ENCODE measurements around the gene ALG8. TPM values are rescaled to one million over a fixed set of nuclear protein-coding genes. Genes with fewer than 3 reads are reported as not detected.

Gene ALG8
- total and polyA plus RNA-seq, 2 experiments from 2014 or later = 41.6 to 57.2 TPM

DNA sequence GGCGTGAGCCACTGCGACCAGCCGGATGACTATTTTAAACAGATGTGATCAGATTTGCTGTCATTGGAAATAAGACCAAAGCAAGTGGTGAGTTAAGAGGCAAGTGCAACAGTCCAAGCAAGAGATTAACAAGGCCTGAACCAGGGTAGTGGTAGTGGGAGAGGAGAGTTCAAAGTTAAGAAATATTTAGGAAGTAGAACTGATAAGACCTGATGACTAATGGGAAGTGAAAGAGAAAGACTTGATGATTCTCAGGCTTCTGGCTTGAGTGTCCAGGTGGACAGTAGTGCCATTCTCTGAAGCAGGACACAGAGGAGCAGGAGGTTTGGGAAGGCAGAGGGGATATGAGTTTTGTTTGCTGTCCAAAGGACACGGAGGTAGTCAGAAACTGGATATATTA is 67.0 kb downstream of the ALG8 start:
- TF ChIP-seq EZH2phosphoT487 (IDR thresholded peaks at IDR 0.05; ENCODE audit: insufficient read depth, low read depth) (no peak), EZH2 (IDR thresholded peaks at IDR 0.05; ENCODE audit: insufficient read depth, poor library complexity, severe bottlenecking) (no peak)
- peaks cover 31% of the 10 kb centered on the region for H3K36me3 ChIP-seq (ENCODE audit: low read depth)
- H3K9ac ChIP-seq = no peak overlapping the region
- in situ Hi-C loops (cut with MboI) = no loop called here
- no peaks in the 10 kb centered on the region for H4K20me1 ChIP-seq (ENCODE audit: insufficient read depth)
- DNase-seq = no peak
- no peaks in the 10 kb centered on the region for H3K27me3 ChIP-seq (replicated peaks; ENCODE audit: insufficient read depth)
- H3K4me1 ChIP-seq (ENCODE audit: insufficient read depth) = peaks cover 3% of the 10 kb centered on the region; the same call in 1 of the 2 replicates
- no peaks in the 10 kb centered on the region for H3F3A ChIP-seq (ENCODE audit: insufficient read depth)
- no peak overlapping the region for H2AFZ ChIP-seq
- H3K4me2 ChIP-seq (ENCODE audit: unreplicated experiment) = no peak overlapping the region
- H3K4me3 ChIP-seq = no peak overlapping the region
- 92 to 95% methylated on average over 4 of the region's 4 CpGs for WGBS, 2 experiments (ENCODE audit: low coverage in 1 of 2, low lambda C conversion rate in 2 of 2, missing lambda C conversion rate in 2 of 2)
- H3K9me3 ChIP-seq (ENCODE audit: low read depth) = no peaks in the 10 kb centered on the region
- H3K79me2 ChIP-seq (ENCODE audit: insufficient read depth) = peaks cover 75% of the 10 kb centered on the region
- H3K9me2 ChIP-seq (ENCODE audit: insufficient read depth) = no peaks in the 10 kb centered on the region
- no peak overlapping the region for H3K27ac ChIP-seq

DNA sequence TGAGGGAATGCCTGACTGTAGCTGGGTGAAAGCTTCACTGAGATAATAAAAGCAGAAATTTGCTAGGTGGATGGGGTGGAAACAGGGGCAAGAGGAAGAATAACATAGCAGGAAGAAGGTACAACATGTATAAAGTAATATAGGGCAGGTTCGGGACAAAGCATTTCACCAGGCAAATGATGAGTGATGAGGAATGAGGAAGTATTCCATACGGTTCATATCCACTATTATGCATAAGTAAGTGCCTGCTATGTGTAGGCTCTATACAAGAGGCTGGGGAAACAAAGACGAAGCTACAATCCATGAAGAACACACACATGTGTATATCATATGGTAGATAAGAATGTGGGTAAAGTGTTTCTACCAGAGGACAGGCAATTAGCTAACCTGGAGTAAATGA is 67.7 kb downstream of the ALG8 start:
- no peak for TF ChIP-seq EZH2 (IDR thresholded peaks at IDR 0.05; ENCODE audit: insufficient read depth, poor library complexity, severe bottlenecking)
- no peak for TF ChIP-seq EZH2phosphoT487 (IDR thresholded peaks at IDR 0.05; ENCODE audit: insufficient read depth, low read depth)
- H3K4me1 ChIP-seq (ENCODE audit: insufficient read depth) = no peaks in the 10 kb centered on the region
- no peak overlapping the region for H3K27ac ChIP-seq
- H3K4me3 ChIP-seq = no peak overlapping the region
- H3K4me2 ChIP-seq (ENCODE audit: unreplicated experiment) = no peak overlapping the region
- no peak overlapping the region for H3K9ac ChIP-seq
- peaks cover 67% of the 10 kb centered on the region for H3K79me2 ChIP-seq (ENCODE audit: insufficient read depth)
- H2AFZ ChIP-seq = no peak overlapping the region
- no peak for DNase-seq
- peaks cover 32% of the 10 kb centered on the region for H3K36me3 ChIP-seq (ENCODE audit: low read depth)
- no peaks in the 10 kb centered on the region for H3F3A ChIP-seq (ENCODE audit: insufficient read depth)
- H3K27me3 ChIP-seq (replicated peaks; ENCODE audit: insufficient read depth) = no peaks in the 10 kb centered on the region
- in situ Hi-C loops (cut with MboI) = no loop called here
- H3K9me2 ChIP-seq (ENCODE audit: insufficient read depth) = no peaks in the 10 kb centered on the region
- WGBS, 2 experiments (ENCODE audit: low coverage in 1 of 2, low lambda C conversion rate in 2 of 2, missing lambda C conversion rate in 2 of 2) = 91 to 92% methylated on average over 3 of the region's 3 CpGs
- no peaks in the 10 kb centered on the region for H4K20me1 ChIP-seq (ENCODE audit: insufficient read depth)
- H3K9me3 ChIP-seq (ENCODE audit: low read depth) = no peaks in the 10 kb centered on the region

DNA sequence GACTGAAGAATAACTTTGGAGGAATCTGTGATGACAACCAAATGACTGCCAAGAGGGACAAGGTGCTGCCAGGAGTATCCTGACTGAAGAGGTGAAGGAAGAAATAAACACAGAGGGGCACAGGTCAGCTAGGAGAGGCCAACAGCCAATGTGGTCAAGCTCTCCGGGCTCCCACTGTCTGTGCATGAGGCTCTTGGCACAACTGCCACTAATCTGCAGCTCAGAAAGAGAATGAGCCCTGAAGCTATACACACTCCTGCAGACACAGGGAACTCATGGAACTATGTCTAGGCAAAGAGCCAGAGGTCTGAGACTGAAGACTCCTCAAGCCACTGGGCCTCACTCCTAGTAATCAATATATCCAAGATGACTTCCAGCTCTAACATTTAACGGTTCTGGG is 68.8 kb downstream of the ALG8 start:
- TF ChIP-seq EZH2 (IDR thresholded peaks at IDR 0.05; ENCODE audit: insufficient read depth, poor library complexity, severe bottlenecking) (no peak), EZH2phosphoT487 (IDR thresholded peaks at IDR 0.05; ENCODE audit: insufficient read depth, low read depth) (no peak)
- Histone ChIP-seq H3K9ac (no peak overlapping the region), H3K27me3 (replicated peaks; ENCODE audit: insufficient read depth) (no peaks in the 10 kb centered on the region), H3K36me3 (ENCODE audit: low read depth) (peaks cover 32% of the 10 kb centered on the region), H4K20me1 (ENCODE audit: insufficient read depth) (no peaks in the 10 kb centered on the region), H3K79me2 (ENCODE audit: insufficient read depth) (peaks cover 56% of the 10 kb centered on the region), H2AFZ (no peak overlapping the region), H3K4me2 (ENCODE audit: unreplicated experiment) (no peak overlapping the region), H3K4me3 (no peak overlapping the region), H3K9me2 (ENCODE audit: insufficient read depth) (no peaks in the 10 kb centered on the region), H3K27ac (no peak overlapping the region), H3K4me1 (ENCODE audit: insufficient read depth) (no peaks in the 10 kb centered on the region), H3F3A (ENCODE audit: insufficient read depth) (no peaks in the 10 kb centered on the region), H3K9me3 (ENCODE audit: low read depth) (no peaks in the 10 kb centered on the region)
- 97% methylated on average over 2 of the region's 2 CpGs for WGBS, 2 experiments (ENCODE audit: low coverage in 1 of 2, low lambda C conversion rate in 2 of 2, missing lambda C conversion rate in 2 of 2)
- no peak for DNase-seq
- in situ Hi-C loops (cut with MboI) = no loop called here

DNA sequence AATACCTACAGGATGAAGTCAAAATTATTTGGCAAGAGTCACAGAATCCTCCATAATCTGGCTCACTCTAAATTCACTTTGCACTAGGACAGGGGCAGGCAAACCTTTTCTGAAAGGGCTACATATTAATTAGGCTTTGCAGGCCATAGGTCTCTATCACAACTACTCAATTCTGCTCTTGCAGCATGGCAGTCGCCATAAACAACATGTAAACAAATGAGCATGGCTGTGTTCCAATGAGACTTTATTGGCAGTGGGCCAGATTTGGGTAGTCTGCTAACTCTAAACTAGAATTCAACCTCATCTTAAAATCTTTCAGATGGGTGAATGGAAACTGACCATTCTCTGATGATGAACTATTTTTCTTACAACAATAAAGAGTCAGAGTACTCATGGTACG is 70.0 kb downstream of the ALG8 start:
- no peak for TF ChIP-seq EZH2 (IDR thresholded peaks at IDR 0.05; ENCODE audit: insufficient read depth, poor library complexity, severe bottlenecking)
- no peak for TF ChIP-seq EZH2phosphoT487 (IDR thresholded peaks at IDR 0.05; ENCODE audit: insufficient read depth, low read depth)
- Histone ChIP-seq H3K27ac (no peak overlapping the region), H3K79me2 (ENCODE audit: insufficient read depth) (peaks cover 45% of the 10 kb centered on the region), H3K27me3 (replicated peaks; ENCODE audit: insufficient read depth) (no peaks in the 10 kb centered on the region), H3K9ac (no peak overlapping the region), H3F3A (ENCODE audit: insufficient read depth) (no peaks in the 10 kb centered on the region), H3K4me2 (ENCODE audit: unreplicated experiment) (no peak overlapping the region), H2AFZ (no peak overlapping the region), H3K4me3 (no peak overlapping the region), H3K36me3 (ENCODE audit: low read depth) (peaks cover 32% of the 10 kb centered on the region), H3K9me2 (ENCODE audit: insufficient read depth) (no peaks in the 10 kb centered on the region), H4K20me1 (ENCODE audit: insufficient read depth) (no peaks in the 10 kb centered on the region), H3K9me3 (ENCODE audit: low read depth) (no peaks in the 10 kb centered on the region), H3K4me1 (ENCODE audit: insufficient read depth) (no peaks in the 10 kb centered on the region)
- in situ Hi-C loops (cut with MboI) = no loop called here
- DNase-seq = no peak
- 52 to 54% methylated on average over 2 of the region's 2 CpGs for WGBS, 2 experiments (ENCODE audit: low coverage in 1 of 2, low lambda C conversion rate in 2 of 2, missing lambda C conversion rate in 2 of 2)

DNA sequence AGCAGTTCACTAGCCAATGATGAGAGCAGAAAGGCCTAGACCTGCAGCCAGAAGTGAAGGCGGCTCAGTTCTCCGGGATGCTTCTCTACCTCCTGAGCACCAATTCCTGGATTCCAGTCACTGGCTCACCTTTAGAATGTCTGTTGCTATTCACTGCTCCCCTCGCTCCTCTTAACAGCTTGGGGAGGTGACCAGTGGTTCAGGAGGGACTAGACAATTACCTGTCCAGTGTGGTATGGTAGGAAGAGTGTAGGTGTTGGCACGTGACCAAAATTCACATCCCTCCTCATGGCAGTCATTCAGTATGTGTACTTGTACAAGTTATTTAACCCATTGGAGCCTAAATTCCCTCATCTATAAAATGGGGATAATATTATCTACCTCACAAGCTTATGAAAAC is 71.7 kb downstream of the ALG8 start:
- no peak overlapping the region for H3K27ac ChIP-seq
- no peak overlapping the region for H3K4me2 ChIP-seq (ENCODE audit: unreplicated experiment)
- H3K4me3 ChIP-seq = no peak overlapping the region
- no peaks in the 10 kb centered on the region for H3K9me3 ChIP-seq (ENCODE audit: low read depth)
- no peak overlapping the region for H2AFZ ChIP-seq
- no peaks in the 10 kb centered on the region for H3K27me3 ChIP-seq (replicated peaks; ENCODE audit: insufficient read depth)
- no peaks in the 10 kb centered on the region for H3F3A ChIP-seq (ENCODE audit: insufficient read depth)
- no peak overlapping the region for H3K9ac ChIP-seq
- H4K20me1 ChIP-seq (ENCODE audit: insufficient read depth) = no peaks in the 10 kb centered on the region
- 63 to 64% methylated on average over 4 of the region's 4 CpGs for WGBS, 2 experiments (ENCODE audit: low coverage in 1 of 2, low lambda C conversion rate in 2 of 2, missing lambda C conversion rate in 2 of 2)
- H3K79me2 ChIP-seq (ENCODE audit: insufficient read depth) = peaks cover 27% of the 10 kb centered on the region
- TF ChIP-seq EZH2 (IDR thresholded peaks at IDR 0.05; ENCODE audit: insufficient read depth, poor library complexity, severe bottlenecking) = no peak
- no peak for DNase-seq
- in situ Hi-C loops (cut with MboI) = no loop called here
- H3K9me2 ChIP-seq (ENCODE audit: insufficient read depth) = no peaks in the 10 kb centered on the region
- peaks cover 32% of the 10 kb centered on the region for H3K36me3 ChIP-seq (ENCODE audit: low read depth)
- H3K4me1 ChIP-seq (ENCODE audit: insufficient read depth) = no peaks in the 10 kb centered on the region

All from GM23248 (cell line).